ENCODE data around the gene CEPT1.

DNA sequence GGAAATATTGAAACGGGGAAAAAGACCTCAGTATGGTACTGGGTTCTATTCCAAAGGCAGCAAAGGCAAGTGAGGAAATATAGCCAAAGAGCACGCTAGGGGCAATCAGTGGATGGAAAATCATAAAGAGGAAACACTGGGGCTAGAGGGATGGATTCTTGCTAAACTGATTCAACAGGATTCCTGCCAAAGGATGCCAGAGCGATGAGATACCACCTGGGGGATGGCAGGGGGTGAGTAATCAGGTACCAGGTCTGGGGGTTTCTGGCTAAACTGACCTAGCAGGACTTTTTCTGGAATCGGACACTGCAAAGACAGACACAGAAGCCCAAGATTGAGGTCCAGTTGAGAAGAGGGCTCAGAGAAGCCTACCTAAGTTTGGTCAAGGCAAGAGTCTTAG, 94.2 kb downstream of the CEPT1 start:
- TF ChIP-seq ZNF274 (IDR thresholded peaks at IDR 0.05; ENCODE audit: low read depth, low read length), result no peak
- TF ChIP-seq YY1 (IDR thresholded peaks at IDR 0.05; ENCODE audit: insufficient read depth, insufficient read length), result no peak

Measured in NT2/D1 (cell line).